ENCODE data around the gene SS18L1. TPM values are rescaled to one million over a fixed set of nuclear protein-coding genes. Genes with fewer than 3 reads are reported as not detected.

Gene SS18L1
- total and polyA plus RNA-seq, 8 donors = 5.5 to 34.8 (median 9.3) TPM

DNA sequence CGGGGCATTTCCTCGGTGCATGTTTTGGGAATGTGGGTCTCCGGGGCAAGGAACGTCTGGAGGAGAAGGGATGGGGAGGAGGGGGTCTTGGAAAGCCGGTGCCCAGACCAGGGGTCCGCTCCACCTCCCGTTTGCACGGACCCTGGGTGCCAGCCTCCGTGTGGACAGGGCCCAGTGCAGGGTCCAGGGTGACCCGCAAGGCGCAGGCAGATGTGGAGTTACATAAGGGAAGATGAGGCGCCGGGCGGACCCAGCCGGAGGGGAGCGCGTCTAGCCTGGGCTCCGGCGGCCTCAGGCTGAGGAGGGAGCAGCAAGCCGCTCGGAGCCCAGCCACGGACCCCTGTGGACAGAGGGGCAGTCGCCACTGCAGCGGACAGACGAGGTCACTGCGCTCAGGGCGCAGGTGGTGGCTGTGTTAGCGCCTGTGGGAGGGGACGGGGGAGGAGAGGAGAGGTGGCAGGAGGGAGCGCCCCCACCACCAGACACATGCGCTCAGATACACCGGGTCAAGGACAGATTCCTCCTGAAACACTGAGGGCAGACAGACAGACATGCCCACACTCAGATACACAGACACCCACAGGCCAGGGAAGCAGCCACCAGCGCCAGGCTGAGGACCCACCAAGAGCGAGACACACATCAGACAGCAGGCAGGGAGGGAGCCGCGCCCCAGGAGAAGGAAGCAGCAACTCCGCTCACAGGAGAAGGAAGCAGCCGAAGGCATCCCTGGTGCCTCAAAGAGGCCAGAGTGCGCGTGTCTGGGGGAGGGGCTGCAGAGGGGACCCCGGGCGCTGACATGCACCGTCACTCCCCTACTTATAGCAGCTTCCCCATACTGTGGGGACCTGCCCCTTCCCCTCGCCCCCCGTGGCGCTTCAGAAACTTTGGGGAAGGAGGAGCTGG, 77.3 kb downstream of the SS18L1 start:
- TF ChIP-seq, protein P1, sequence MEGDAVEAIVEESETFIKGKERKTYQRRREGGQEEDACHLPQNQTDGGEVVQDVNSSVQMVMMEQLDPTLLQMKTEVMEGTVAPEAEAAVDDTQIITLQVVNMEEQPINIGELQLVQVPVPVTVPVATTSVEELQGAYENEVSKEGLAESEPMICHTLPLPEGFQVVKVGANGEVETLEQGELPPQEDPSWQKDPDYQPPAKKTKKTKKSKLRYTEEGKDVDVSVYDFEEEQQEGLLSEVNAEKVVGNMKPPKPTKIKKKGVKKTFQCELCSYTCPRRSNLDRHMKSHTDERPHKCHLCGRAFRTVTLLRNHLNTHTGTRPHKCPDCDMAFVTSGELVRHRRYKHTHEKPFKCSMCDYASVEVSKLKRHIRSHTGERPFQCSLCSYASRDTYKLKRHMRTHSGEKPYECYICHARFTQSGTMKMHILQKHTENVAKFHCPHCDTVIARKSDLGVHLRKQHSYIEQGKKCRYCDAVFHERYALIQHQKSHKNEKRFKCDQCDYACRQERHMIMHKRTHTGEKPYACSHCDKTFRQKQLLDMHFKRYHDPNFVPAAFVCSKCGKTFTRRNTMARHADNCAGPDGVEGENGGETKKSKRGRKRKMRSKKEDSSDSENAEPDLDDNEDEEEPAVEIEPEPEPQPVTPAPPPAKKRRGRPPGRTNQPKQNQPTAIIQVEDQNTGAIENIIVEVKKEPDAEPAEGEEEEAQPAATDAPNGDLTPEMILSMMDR (IDR thresholded peaks at IDR 0.05) = no peak
- no peak for TF ChIP-seq EP300 (IDR thresholded peaks at IDR 0.05)
- no peak for TF ChIP-seq POLR2A (IDR thresholded peaks at IDR 0.05)
- no peak for TF ChIP-seq POLR2AphosphoS5 (IDR thresholded peaks at IDR 0.05)
- intact Hi-C loops (cut with DNase I; ENCODE audit: low total_unique reads) = no loop called here
- no peak overlapping the region for H3K27ac ChIP-seq
- no peaks in the 10 kb centered on the region for H3K36me3 ChIP-seq
- H3K4me1 ChIP-seq = peaks cover 15 to 23% (median 19%) of the 10 kb centered on the region in 4 donors
- H3K4me3 ChIP-seq = peak overlapping the region in 3 of 4 donors; percentile 41 to 52 (median 47)
- peaks cover 41 to 99% (median 81%) of the 10 kb centered on the region in 3 donors for H3K27me3 ChIP-seq
- H3K9me3 ChIP-seq = no peaks in the 10 kb centered on the region
- DNase-seq = no peak
- WGBS, 5 donors = 3 to 5% (median 3%) methylated on average over 26 to 46 of the region's 46 CpGs

DNA sequence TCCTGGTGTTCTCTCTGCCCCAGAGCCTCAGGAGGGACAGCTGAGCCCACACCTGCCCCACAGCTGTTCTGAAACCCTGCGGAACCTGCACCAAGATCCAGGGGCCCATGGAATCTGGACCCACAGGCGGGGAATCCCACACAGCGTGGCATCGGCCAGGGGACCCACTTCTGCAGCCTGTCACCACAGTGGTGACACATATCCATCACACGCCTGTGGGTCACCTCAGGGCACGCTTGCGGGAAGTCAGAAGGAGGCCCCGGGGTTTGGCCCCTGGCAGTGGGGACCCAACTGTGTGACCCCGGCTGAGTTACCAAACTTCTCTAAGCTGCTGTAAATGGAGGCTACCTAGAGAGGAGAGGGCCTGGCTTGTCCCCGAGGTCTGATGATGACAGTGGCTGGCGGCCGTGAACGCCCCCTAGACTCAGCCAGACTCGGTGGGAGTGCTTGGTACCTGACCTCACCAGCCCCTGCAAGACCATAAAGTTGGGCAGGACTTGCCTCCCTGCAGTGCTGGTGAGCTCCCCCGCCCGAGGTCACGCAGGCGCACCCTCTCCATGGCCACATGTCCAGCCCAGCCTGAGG, 78.8 kb downstream of the SS18L1 start:
- WGBS, 5 donors = 80 to 87% (median 85%) methylated on average over 4 to 18 of the region's 18 CpGs
- peaks cover 15 to 23% (median 19%) of the 10 kb centered on the region in 4 donors for H3K4me1 ChIP-seq
- TF ChIP-seq POLR2A (IDR thresholded peaks at IDR 0.05) = no peak
- H3K27ac ChIP-seq = no peak overlapping the region
- DNase-seq = no peak
- H3K4me3 ChIP-seq = no peak overlapping the region
- intact Hi-C loops (cut with DNase I; ENCODE audit: low total_unique reads) = no loop called here
- H3K9me3 ChIP-seq = no peaks in the 10 kb centered on the region
- no peaks in the 10 kb centered on the region for H3K36me3 ChIP-seq
- peaks cover 31 to 99% (median 75%) of the 10 kb centered on the region in 3 donors for H3K27me3 ChIP-seq

DNA sequence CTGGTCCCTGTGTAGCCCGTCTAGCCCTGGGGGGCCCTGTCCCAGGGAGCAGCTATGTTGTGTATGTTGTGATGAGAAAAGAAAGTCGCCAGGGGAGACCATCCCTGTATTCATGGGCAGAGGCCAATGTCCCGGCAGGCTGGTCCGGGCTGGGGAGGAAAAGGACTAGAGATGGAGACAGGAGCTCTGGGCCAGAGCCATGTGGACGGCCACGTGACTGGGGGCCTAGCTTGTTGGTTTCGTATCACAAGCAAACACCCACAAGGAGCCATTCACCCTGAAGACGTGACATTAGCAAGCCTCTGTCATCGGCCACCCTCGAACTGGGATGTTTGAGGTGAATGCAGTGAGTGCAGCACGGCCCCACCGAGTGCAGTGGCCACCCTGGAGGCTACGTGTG, 79.4 kb downstream of the SS18L1 start:
- Histone ChIP-seq H3K27me3 (peaks cover 25 to 99% (median 69%) of the 10 kb centered on the region in 3 donors), H3K4me3 (no peak overlapping the region), H3K9me3 (no peaks in the 10 kb centered on the region), H3K36me3 (no peaks in the 10 kb centered on the region), H3K4me1 (peaks cover 15 to 25% (median 23%) of the 10 kb centered on the region in 4 donors), H3K27ac (no peak overlapping the region)
- 68 to 79% (median 70%) methylated on average over 10 to 13 of the region's 13 CpGs for WGBS, 5 donors
- no peak for DNase-seq
- intact Hi-C loops (cut with DNase I; ENCODE audit: low total_unique reads) = no loop called here
- TF ChIP-seq POLR2AphosphoS5 (IDR thresholded peaks at IDR 0.05) = no peak
- TF ChIP-seq EP300 (IDR thresholded peaks at IDR 0.05) = no peak
- TF ChIP-seq POLR2A (IDR thresholded peaks at IDR 0.05) = no peak
- TF ChIP-seq, protein P1 (IDR thresholded peaks at IDR 0.05) = no peak

DNA sequence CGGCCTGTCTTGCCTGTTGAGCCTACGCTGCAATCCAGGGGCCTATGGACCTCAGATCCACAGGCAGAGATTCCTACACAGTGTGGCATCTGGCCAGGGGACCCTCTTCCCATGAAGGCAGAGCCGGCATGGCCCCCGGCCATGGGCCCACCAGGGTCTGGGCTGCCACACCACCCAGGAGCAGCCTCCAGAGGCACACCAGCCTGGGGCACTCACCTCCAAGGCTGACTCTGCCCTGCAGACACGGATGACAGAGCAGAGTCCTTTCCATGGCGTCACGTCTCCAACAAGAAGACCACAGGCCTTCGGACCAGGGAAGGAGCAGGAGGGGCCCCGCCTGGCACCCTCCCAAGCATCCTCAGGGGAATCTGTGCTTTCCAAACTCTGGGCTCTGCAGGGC, 80.0 kb downstream of the SS18L1 start:
- Histone ChIP-seq H3K27me3 (peaks cover 21 to 99% (median 68%) of the 10 kb centered on the region in 3 donors), H3K4me1 (peaks cover 15 to 29% (median 29%) of the 10 kb centered on the region in 4 donors), H3K4me3 (no peak overlapping the region), H3K9me3 (no peaks in the 10 kb centered on the region), H3K36me3 (no peaks in the 10 kb centered on the region), H3K27ac (no peak overlapping the region)
- intact Hi-C loops (cut with DNase I; ENCODE audit: low total_unique reads) = no loop called here
- WGBS, 5 donors = 72 to 84% (median 81%) methylated on average over 6 to 9 of the region's 9 CpGs
- TF ChIP-seq, protein P1 (IDR thresholded peaks at IDR 0.05) = no peak
- TF ChIP-seq POLR2A (IDR thresholded peaks at IDR 0.05) = no peak
- TF ChIP-seq EP300 (IDR thresholded peaks at IDR 0.05) = no peak
- no peak for TF ChIP-seq POLR2AphosphoS5 (IDR thresholded peaks at IDR 0.05)
- DNase-seq = no peak
